ENCODE measurements around the gene PODNL1.

- TF ChIP-seq GTF2F1 (IDR thresholded peaks at IDR 0.05; ENCODE audit: borderline replicate concordance, low read depth, low read length): no peak
- no peak for TF ChIP-seq POLR2A (IDR thresholded peaks at IDR 0.05; ENCODE audit: control extremely low read depth in 1 of 2, low read depth in 2 of 2, low read length in 2 of 2)
- TF ChIP-seq EP300 (IDR thresholded peaks at IDR 0.05; ENCODE audit: borderline replicate concordance in 1 of 2, low read depth in 2 of 2, low read length in 2 of 2): no peak
- TF ChIP-seq TAF1 (IDR thresholded peaks at IDR 0.05; ENCODE audit: low read depth, low read length): no peak
- TF ChIP-seq POLR2AphosphoS5 (IDR thresholded peaks at IDR 0.05; ENCODE audit: low read depth, low read length): no peak
- no peak for TF ChIP-seq SP2 (IDR thresholded peaks at IDR 0.05; ENCODE audit: low read length)
- TF ChIP-seq TAF7 (optimal IDR thresholded peaks at IDR 0.05; ENCODE audit: borderline replicate concordance, low read depth, low read length): no peak
- TF ChIP-seq GABPA (IDR thresholded peaks at IDR 0.05; ENCODE audit: borderline replicate concordance, insufficient read depth, low read length): no peak
- no peak for TF ChIP-seq EZH2 (IDR thresholded peaks at IDR 0.05; ENCODE audit: low read depth, low read length, severe bottlenecking)
- TF ChIP-seq JUND (IDR thresholded peaks at IDR 0.05; ENCODE audit: low read length): no peak
Measured at GRCh38 chr19:13882836-13883235, 55.4 kb downstream of the PODNL1 start.

Measured in H1 (cell line).